Measurements from ENCODE around the gene RUNX1.

Gene RUNX1

GRCh38 chr21:34783815-34784214 lies 265.3 kb downstream of the RUNX1 start:
- TF ChIP-seq CTCF (IDR thresholded peaks at IDR 0.05), result no peak
- Histone ChIP-seq H3K27me3 (no peaks in the 10 kb centered on the region), H3K27ac (no peak overlapping the region), H3K9me3 (no peaks in the 10 kb centered on the region), H3K36me3 (no peaks in the 10 kb centered on the region), H3K4me1 (ENCODE audit: control insufficient read depth in 1 of 2, insufficient read depth in 1 of 2, low read depth in 1 of 2, low read length in 1 of 2) (no peaks in the 10 kb centered on the region), H3K4me3 (ENCODE audit: low read depth in 1 of 2, low read length in 1 of 2) (no peak overlapping the region)

GRCh38 chr21:34782506-34783360 lies 266.4 kb downstream of the RUNX1 start:
- TF ChIP-seq CTCF (IDR thresholded peaks at IDR 0.05), result no peak
- no peak overlapping the region for H3K27ac ChIP-seq
- H3K27me3 ChIP-seq, result no peaks in the 10 kb centered on the region
- H3K4me1 ChIP-seq (ENCODE audit: control insufficient read depth in 1 of 2, insufficient read depth in 1 of 2, low read depth in 1 of 2, low read length in 1 of 2), result no peaks in the 10 kb centered on the region
- H3K4me3 ChIP-seq (ENCODE audit: low read depth in 1 of 2, low read length in 1 of 2), result no peak overlapping the region
- no peaks in the 10 kb centered on the region for H3K9me3 ChIP-seq
- no peaks in the 10 kb centered on the region for H3K36me3 ChIP-seq

- Histone ChIP-seq H3K4me1 (ENCODE audit: control insufficient read depth in 1 of 2, insufficient read depth in 1 of 2, low read depth in 1 of 2, low read length in 1 of 2) (no peaks in the 10 kb centered on the region), H3K4me3 (ENCODE audit: low read depth in 1 of 2, low read length in 1 of 2) (no peak overlapping the region), H3K27me3 (peaks cover 3% of the 10 kb centered on the region), H3K9me3 (no peaks in the 10 kb centered on the region), H3K36me3 (no peaks in the 10 kb centered on the region), H3K27ac (no peak overlapping the region)
- no peak for TF ChIP-seq CTCF (IDR thresholded peaks at IDR 0.05)
Observed at GRCh38 chr21:34781526-34781925, 267.6 kb downstream of the RUNX1 start.

DNA sequence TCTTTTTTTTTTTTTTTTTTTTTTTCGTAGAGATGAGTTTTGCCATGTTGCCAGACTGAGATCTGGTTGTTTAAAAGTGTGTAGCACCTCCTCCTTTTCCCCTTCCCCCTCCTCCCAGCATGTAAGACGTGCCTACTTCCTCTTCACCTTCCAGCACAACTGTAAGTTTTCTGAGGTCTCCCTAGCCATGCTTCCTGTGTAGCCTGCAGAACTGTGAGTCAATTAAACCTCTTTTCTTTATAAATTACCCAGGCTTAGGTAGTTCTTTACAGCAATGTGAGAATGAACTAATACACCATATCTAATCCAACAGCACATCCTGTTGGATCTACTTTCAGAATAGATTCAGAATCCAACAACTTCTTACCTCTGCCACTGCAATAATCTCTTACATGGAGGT lies 269.2 kb downstream of the RUNX1 start:
- H3K4me3 ChIP-seq (ENCODE audit: low read depth in 1 of 2, low read length in 1 of 2), result no peak overlapping the region
- no peaks in the 10 kb centered on the region for H3K36me3 ChIP-seq
- H3K4me1 ChIP-seq (ENCODE audit: control insufficient read depth in 1 of 2, insufficient read depth in 1 of 2, low read depth in 1 of 2, low read length in 1 of 2), result no peaks in the 10 kb centered on the region
- peaks cover 17% of the 10 kb centered on the region for H3K27me3 ChIP-seq
- no peak overlapping the region for H3K27ac ChIP-seq
- no peak for TF ChIP-seq CTCF (IDR thresholded peaks at IDR 0.05)
- H3K9me3 ChIP-seq, result no peaks in the 10 kb centered on the region

DNA sequence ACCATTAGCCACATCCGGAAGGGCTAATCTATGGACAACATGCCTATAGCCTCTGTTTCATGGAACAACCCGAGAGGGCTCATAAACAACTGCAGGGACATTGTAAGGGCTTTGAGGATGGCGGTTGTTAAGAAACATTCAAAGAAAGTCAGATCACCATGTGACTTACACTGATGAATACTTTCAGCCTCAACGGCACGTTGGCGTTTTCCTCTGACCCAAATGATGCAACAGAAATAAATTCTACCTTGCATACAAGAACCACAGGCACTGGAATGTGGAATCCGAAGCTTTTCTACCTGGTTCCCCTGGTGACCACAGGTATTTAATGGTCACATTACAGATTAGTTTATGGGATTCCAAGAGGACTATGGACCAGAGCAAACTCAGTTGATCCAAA lies 273.3 kb downstream of the RUNX1 start:
- Histone ChIP-seq H3K27ac (no peak overlapping the region), H3K4me1 (ENCODE audit: control insufficient read depth in 1 of 2, insufficient read depth in 1 of 2, low read depth in 1 of 2, low read length in 1 of 2) (no peaks in the 10 kb centered on the region), H3K9me3 (no peaks in the 10 kb centered on the region), H3K4me3 (ENCODE audit: low read depth in 1 of 2, low read length in 1 of 2) (no peak overlapping the region), H3K36me3 (no peaks in the 10 kb centered on the region), H3K27me3 (peaks cover 29% of the 10 kb centered on the region)
- no peak for TF ChIP-seq CTCF (IDR thresholded peaks at IDR 0.05)
